Natural killer cell (primary cell): ENCODE results near the gene PCARE. TPM values are rescaled to one million over a fixed set of nuclear protein-coding genes. Genes with fewer than 3 reads are reported as not detected.

Experiments
- ATAC-seq, 3 donors: fragments of 150-1000 bp in 2 of 3; fragments of 200-7000 bp in 1 of 3; cut with Tn5 transposase; 1 replicate in 1 of 3; 2 replicates in 2 of 3; pipeline ENCODE4 v1.10.0; 2021; ENCODE audit warnings: mild to moderate bottlenecking in 2 of 3, moderate library complexity in 2 of 3
- DNase-seq, 2 donors: peaks; one replicate each; pipeline versions ENCODE4 v3.0.0 to v3.0.0-alpha.2; 2013 to 2021; ENCODE audit warnings: mixed read lengths in 1 of 2
- H3K27ac ChIP-seq: one replicate; pipeline ENCODE4 v1.5.1; 2013; ENCODE audit warnings: mild to moderate bottlenecking, low read length
- H3K27me3 ChIP-seq: one replicate; pipeline ENCODE4 v1.6.1; 2013; ENCODE audit warnings: low read length; ENCODE audit not compliant: control insufficient read depth, insufficient read depth
- H3K36me3 ChIP-seq: one replicate; pipeline ENCODE4 v1.6.1; 2013; ENCODE audit warnings: low read length; ENCODE audit not compliant: control insufficient read depth, insufficient read depth
- H3K4me1 ChIP-seq: one replicate; pipeline ENCODE4 v1.6.1; 2013; ENCODE audit warnings: low read length; ENCODE audit not compliant: control insufficient read depth, insufficient read depth
- H3K4me3 ChIP-seq: one replicate; pipeline ENCODE4 v1.5.1; 2013; ENCODE audit warnings: low read length
- H3K9me3 ChIP-seq: one replicate; pipeline ENCODE4 v1.6.1; 2013; ENCODE audit warnings: low read length; ENCODE audit not compliant: control insufficient read depth, insufficient read depth
- H3K27ac Mint-ChIP-seq, 2 donors: one replicate each; pipeline ENCODE4 v1.8.0; 2022; ENCODE audit warnings: mild to moderate bottlenecking in 2 of 2, mixed read lengths in 2 of 2, moderate library complexity in 1 of 2
- H3K27me3 Mint-ChIP-seq, 2 donors: one replicate each; pipeline ENCODE4 v1.8.0; 2022; ENCODE audit warnings: low read depth in 2 of 2, mixed read lengths in 2 of 2
- H3K36me3 Mint-ChIP-seq: one replicate; pipeline ENCODE4 v1.8.0; 2022; ENCODE audit warnings: mixed read lengths
- H3K4me1 Mint-ChIP-seq, 2 donors: one replicate each; pipeline ENCODE4 v1.8.0; 2022; ENCODE audit warnings: mixed read lengths in 2 of 2
- H3K4me3 Mint-ChIP-seq: one replicate; pipeline ENCODE4 v1.8.0; 2022; ENCODE audit warnings: mild to moderate bottlenecking, moderate library complexity, mixed read lengths
- H3K9me3 Mint-ChIP-seq, 2 donors: one replicate each; pipeline ENCODE4 v1.8.0; 2022; ENCODE audit warnings: mixed read lengths in 2 of 2
- WGBS: methylation state at CpG from one replicate; pipeline ENCODE4 v1.1.7; 2013; ENCODE audit warnings: missing lambda C conversion rate; ENCODE audit not compliant: insufficient coverage; 5-methylcytosine and 5-hydroxymethylcytosine counted together
- intact Hi-C: fragments of 100-400 bp; cut with micrococcal nuclease; formaldehyde crosslinking; loops from one replicate; pipeline ENCODE4 v1.14.2; 2022
- total RNA-seq, 4 donors: library from RNA; stranded (reverse); fragments of 120-200 nt in 1 of 4; gene quantifications; one replicate each; pipeline versions ENCODE4 v1.2.3 to v1.2.4, GENCODE V29; 2013 to 2022
- TF ChIP-seq, protein P1 (sequence below): fragments of 200-600 bp; IDR thresholded peaks from one replicate; pipeline ENCODE4 v1.8.0; 2022; ENCODE audit warnings: antibody characterized with exemption

PCARE gene
- total RNA-seq, 3 donors from 2014 or later (not counting 1 experiment from before 2014, with no cell fraction given) = not detected

DNA sequence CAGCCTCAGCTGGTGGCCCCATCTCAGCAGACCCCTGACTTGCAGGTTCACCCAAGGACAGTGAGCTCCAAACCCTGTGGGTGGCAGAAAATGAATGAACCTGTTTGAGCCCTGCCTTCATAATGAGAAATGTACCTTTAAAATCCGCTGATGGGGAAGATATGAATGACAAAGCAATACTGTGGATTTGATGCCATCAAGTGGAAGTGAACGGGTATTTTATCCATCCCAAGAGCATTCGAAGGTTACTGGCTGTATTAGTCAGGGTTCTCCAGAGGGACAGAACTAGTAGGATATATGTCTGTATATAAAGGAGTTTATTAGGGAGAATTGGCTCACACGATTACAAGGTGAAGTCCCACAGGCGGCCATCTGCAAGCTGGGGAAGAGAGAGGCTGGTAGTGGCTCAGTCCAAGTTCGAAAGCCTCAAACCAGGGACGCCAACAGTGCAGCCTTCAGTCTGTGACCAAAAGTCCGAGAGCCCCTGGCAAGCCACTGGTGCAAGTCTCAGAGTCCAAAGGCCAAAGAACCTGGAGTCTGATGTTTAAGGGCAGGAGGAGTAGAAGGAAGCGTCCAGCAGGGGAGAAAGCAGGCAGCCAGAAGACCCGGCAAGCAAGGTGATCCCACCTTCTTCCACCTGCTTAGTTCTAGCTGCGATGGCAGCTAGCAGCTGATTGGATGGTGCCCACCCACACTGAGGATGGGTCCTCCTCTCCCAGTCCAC, 61.1 kb downstream of the PCARE start:
- H3K27me3 Mint-ChIP-seq = no peaks in the 10 kb centered on the region
- peak overlapping the region; percentile 94 for H3K4me3 Mint-ChIP-seq
- intact Hi-C loops = loop anchor here (5.0 to 10.0 kb wide), 5 partner anchors 188 to 1212 kb away; partner anchors contain the start of gene PPP1CB
- TF ChIP-seq, protein P1, sequence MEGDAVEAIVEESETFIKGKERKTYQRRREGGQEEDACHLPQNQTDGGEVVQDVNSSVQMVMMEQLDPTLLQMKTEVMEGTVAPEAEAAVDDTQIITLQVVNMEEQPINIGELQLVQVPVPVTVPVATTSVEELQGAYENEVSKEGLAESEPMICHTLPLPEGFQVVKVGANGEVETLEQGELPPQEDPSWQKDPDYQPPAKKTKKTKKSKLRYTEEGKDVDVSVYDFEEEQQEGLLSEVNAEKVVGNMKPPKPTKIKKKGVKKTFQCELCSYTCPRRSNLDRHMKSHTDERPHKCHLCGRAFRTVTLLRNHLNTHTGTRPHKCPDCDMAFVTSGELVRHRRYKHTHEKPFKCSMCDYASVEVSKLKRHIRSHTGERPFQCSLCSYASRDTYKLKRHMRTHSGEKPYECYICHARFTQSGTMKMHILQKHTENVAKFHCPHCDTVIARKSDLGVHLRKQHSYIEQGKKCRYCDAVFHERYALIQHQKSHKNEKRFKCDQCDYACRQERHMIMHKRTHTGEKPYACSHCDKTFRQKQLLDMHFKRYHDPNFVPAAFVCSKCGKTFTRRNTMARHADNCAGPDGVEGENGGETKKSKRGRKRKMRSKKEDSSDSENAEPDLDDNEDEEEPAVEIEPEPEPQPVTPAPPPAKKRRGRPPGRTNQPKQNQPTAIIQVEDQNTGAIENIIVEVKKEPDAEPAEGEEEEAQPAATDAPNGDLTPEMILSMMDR = peak; percentile 13
- Histone ChIP-seq H3K36me3 (peaks cover 3% of the 10 kb centered on the region), H3K9me3 (no peaks in the 10 kb centered on the region), H3K27me3 (no peaks in the 10 kb centered on the region), H3K4me3 (no peak overlapping the region), H3K4me1 (peaks cover 100% of the 10 kb centered on the region), H3K27ac (peak overlapping the region; percentile 100)
- peak in 1 of 2 donors; percentile 42 for DNase-seq
- H3K9me3 Mint-ChIP-seq = no peaks in the 10 kb centered on the region
- no peaks in the 10 kb centered on the region for H3K36me3 Mint-ChIP-seq
- H3K4me1 Mint-ChIP-seq = peaks cover 86 to 92% of the 10 kb centered on the region in 2 donors
- WGBS = 77% methylated on average over 11 of the region's 11 CpGs
- no peak for ATAC-seq
- H3K27ac Mint-ChIP-seq = peak overlapping the region; percentile 100

GRCh38 chr2:29012211-29012681, 62.1 kb downstream of the PCARE start:
- Mint-ChIP-seq H3K27me3 (no peaks in the 10 kb centered on the region), H3K27ac (peak overlapping the region; percentile 100), H3K4me1 (peaks cover 80 to 87% of the 10 kb centered on the region in 2 donors), H3K4me3 (peak overlapping the region; percentile 94), H3K9me3 (no peaks in the 10 kb centered on the region), H3K36me3 (no peaks in the 10 kb centered on the region)
- Histone ChIP-seq H3K4me1 (peaks cover 92% of the 10 kb centered on the region), H3K27ac (peak overlapping the region; percentile 100), H3K36me3 (no peaks in the 10 kb centered on the region), H3K4me3 (peak overlapping the region; percentile 20), H3K9me3 (no peaks in the 10 kb centered on the region), H3K27me3 (no peaks in the 10 kb centered on the region)
- ATAC-seq (peak; percentile 21 to 50 (median 31)), DNase-seq (peak; percentile 72 to 76)
- WGBS = 12% methylated on average over 9 of the region's 9 CpGs
- intact Hi-C loops = loop anchor here (5.0 to 10.0 kb wide), 5 partner anchors 187 to 1213 kb away; partner anchors contain the start of gene PPP1CB
- TF ChIP-seq, protein P1 = no peak

Other genes starting within 250 kb of the PCARE start
- 10 to 100 TPM; 13.6 to 19.2 (median 18.0) TPM for gene TRMT61B, start 204.2 kb downstream of the PCARE start, total RNA-seq
- gene WDR43, start 179.9 kb downstream of the PCARE start, total RNA-seq = 10 to 100 TPM; 45.1 to 53.2 (median 49.1) TPM
- gene TOGARAM2, start 93.2 kb downstream of the PCARE start, total RNA-seq = 10 to 100 TPM; 25.9 to 53.2 (median 30.8) TPM
- 10 to 100 TPM; 56.8 to 88.0 (median 72.6) TPM for gene CLIP4, start 40.9 kb upstream of the PCARE start, total RNA-seq